ENCODE data around the gene ZNF343.

DNA sequence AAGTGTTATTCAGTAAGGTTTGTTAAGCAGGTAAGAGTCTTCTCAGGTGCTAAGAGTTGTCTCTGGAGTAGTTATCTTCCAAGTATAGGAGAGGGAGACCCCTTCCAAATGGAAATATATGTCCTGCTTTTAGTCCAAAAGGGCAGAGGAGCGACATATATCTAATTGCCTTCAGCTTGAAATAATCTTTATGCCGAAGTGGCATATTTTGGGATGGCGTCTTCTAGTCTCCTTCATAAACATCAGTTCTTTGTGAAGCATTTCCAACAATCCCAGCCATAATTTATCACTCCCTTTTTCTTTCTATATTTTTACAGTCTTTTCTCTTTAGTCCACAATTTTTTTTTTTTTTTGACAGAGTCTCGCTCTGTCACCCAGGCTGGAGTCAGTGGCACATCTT, 33.6 kb upstream of the ZNF343 start:
- TF ChIP-seq, protein P1, sequence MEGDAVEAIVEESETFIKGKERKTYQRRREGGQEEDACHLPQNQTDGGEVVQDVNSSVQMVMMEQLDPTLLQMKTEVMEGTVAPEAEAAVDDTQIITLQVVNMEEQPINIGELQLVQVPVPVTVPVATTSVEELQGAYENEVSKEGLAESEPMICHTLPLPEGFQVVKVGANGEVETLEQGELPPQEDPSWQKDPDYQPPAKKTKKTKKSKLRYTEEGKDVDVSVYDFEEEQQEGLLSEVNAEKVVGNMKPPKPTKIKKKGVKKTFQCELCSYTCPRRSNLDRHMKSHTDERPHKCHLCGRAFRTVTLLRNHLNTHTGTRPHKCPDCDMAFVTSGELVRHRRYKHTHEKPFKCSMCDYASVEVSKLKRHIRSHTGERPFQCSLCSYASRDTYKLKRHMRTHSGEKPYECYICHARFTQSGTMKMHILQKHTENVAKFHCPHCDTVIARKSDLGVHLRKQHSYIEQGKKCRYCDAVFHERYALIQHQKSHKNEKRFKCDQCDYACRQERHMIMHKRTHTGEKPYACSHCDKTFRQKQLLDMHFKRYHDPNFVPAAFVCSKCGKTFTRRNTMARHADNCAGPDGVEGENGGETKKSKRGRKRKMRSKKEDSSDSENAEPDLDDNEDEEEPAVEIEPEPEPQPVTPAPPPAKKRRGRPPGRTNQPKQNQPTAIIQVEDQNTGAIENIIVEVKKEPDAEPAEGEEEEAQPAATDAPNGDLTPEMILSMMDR (IDR thresholded peaks at IDR 0.05): no peak
- no peak for TF ChIP-seq EZH2 (IDR thresholded peaks at IDR 0.05; ENCODE audit: borderline replicate concordance, insufficient read depth, low read depth, low read length, poor library complexity, severe bottlenecking)
